GM21515 (cell line): ENCODE results near the gene FAM163B.
"Not testable (repeated sequence)": the region's sequence is repeated elsewhere in the genome, so short reads cannot be mapped to it uniquely, and the experiment has no call there.

Source experiments
- ATAC-seq: cut with Tn5 transposase; IDR thresholded peaks from one replicate; pipeline ENCODE4 v1.9.1; 2021; ENCODE audit not compliant: unreplicated experiment

FAM163B gene

DNA sequence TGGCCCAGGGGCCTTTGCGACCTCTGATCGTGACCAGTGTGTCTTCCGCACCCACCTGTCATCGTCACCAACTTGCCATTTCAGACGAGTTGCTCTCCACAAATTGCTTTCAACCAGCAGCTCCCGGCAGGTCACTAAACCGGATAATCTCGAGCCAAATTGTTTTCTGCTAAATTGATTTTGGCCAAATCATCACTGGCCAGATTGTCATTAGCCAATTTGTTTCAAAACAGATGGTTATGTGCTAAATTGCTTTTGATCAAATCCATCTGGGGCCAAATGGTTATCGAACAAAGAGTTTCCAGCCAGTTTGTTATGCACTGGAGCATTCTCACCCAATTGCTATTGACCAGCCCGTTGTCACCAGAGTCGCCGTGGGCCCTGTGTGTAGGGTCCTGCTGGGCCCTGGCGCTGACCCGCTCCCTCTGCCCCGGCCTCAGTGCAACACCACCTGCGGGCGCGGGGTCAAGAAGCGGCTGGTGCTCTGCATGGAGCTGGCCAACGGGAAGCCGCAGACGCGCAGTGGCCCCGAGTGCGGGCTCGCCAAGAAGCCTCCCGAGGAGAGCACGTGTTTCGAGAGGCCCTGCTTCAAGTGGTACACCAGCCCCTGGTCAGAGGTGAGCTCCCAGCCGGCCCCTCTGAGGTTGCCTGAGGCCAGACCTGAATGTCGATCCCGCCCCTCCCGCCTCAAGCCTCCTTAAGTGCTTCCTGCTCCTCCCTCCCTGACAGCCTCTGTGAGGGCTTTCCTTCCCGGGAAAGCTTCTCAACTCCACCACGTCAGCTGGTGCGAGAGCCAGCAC lies 39.1 kb downstream of the FAM163B start:
- no peak for ATAC-seq

DNA sequence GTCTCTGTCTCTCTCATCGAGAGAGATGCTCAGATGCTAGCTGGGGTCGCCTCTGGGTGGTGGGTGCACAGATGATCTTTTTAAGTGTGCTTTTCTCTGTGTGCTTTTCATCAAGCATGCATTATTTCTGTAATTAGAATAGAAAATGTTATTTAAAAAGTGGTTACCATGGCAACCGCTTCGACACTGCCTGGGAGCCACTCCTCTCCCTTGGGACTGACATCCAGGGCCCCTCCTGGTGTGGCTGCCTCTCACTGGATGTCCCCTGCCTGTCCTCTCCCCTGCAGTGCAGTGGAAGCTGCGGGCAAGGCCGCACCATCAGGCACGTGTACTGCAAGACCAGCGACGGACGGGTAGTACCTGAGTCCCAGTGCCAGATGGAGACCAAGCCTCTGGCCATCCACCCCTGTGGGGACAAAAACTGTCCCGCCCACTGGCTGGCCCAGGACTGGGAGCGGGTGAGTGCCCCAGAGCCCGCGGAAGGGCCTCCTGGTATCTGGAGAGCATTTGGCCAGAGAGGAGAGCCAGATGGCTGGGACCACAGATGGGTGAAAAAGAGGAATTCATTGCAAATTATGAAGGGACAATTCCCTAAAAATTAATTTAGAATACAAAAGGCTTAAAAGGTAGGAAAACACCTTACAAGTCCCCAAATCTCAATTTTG lies 39.9 kb downstream of the FAM163B start:
- no peak for ATAC-seq

DNA sequence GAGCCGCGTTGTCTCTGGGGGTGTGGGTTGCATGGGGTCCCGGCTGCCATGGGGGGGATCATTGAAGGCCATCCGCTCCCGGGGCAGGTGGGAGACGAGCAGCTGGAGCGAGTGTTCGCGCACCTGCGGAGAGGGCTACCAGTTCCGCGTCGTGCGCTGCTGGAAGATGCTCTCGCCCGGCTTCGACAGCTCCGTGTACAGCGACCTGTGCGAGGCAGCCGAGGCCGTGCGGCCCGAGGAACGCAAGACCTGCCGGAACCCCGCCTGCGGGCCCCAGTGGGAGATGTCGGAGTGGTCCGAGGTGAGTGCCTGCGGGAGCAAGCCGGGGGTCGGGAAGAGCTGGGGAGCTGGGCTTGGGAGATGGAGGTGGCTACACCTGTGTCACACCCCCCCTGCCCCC lies 41.0 kb downstream of the FAM163B start:
- no peak for ATAC-seq

DNA sequence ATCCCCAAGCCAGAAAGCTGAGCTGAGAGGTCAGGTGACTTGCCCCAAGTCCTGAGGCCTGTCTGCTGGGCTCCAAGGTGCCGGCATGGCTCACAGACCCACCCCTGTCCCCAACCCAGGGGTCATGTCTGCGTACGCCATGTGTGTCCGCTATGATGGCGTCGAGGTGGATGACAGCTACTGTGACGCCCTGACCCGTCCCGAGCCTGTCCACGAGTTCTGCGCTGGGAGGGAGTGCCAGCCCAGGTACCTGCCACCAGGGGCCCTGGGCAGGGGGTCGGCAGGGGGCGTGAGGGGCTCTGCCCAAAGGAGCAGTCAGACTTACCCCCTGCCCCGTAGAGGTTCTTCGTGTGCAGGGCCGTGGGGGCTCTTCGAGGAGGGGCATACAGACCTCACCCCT lies 42.4 kb downstream of the FAM163B start:
- ATAC-seq: no peak

DNA sequence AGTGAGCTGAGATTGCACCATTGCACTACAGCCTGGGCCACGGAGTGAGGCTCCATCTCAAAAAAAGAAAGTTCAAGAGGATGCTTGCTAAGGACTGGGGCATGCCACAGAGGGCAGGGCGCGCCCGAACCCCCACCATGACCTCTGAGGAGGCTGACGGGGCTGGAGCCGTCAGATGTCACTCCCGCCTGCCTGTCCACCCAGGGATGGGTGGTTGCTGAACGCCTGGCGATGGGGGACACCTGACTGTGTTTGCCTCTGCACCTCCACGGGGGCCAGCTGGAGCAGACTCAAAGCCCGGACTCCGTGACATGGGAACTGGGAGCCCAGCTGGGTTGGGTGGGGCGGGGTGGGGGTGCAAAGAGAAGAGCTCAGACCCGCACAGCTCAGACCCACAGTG lies 42.8 kb downstream of the FAM163B start:
- no peak for ATAC-seq

DNA sequence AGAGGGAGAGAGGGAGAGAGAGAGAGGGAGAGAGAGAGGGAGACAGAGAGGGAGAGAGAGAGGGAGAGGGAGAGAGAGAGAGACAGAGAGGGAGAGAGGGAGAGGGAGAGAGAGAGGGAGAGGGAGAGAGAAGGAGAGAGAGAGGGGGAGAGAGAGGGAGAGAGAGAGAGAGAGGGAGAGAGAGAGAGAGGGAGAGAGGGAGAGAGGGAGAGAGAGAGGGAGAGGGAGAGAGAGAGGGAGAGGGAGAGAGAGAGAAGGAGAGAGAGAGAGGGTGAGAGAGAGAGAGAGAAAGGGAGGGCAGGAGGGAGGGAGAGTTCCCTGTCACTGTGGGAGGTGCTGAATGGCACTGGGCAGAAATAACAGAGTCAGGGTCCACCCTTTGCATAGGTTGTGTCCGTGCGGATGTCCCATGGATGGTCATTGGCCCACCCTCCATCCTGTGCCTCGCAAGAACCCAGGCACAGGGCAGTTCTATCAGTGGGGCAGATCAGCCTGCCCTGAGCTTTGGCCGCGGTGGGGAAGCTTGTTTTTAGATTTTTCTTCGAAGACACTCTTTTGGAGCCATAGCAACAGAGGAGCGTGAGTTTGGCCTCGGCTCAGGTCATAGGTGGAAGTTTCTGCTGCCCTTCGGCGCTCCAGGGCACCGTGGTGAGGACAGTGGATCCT lies 44.6 kb downstream of the FAM163B start:
- no peak for ATAC-seq

DNA sequence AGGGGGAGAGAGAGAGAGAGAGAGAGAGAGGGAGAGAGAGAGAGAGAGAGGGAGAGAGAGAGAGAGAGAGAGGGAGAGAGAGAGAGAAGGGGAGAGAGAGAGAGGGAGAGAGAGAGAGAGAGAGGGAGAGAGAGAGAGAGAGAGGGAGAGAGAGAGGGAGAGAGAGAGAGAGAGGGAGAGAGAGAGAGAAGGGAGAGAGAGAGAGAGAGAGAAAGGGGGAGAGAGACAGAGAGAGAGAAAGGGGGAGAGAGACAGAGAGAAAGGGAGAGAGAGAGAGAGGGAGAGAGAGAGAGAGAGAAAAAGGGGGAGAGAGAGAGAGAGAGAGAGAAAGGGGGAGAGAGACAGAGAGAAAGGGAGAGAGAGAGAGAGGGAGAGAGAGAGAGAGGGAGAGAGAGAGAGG lies 45.4 kb downstream of the FAM163B start:
- ATAC-seq: not testable (repeated sequence)

DNA sequence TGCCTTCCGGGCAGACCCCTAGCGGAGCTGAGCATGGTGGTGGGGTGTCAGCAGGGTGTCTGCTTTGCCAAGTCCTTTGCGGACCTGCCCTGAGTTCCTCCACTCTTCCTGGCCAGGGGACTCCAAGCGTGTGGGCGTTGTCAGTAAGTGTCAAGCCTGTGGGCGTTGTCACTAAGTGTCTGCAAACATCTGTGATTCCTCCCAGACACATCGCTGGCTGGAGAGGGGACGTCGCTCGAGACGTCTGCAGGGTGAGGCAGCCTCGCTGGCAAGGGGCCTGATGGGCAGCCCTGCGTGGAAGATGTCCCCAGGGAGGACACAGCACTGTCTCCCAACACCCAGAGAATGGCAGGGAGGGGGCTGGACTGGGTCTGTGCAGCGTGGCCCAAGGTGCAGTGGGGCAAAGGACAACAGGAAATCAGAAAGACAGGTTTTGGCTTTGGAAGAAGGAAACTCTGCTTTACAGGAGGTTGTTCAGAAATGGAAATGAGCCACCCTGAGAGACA lies 45.8 kb downstream of the FAM163B start:
- no peak for ATAC-seq

DNA sequence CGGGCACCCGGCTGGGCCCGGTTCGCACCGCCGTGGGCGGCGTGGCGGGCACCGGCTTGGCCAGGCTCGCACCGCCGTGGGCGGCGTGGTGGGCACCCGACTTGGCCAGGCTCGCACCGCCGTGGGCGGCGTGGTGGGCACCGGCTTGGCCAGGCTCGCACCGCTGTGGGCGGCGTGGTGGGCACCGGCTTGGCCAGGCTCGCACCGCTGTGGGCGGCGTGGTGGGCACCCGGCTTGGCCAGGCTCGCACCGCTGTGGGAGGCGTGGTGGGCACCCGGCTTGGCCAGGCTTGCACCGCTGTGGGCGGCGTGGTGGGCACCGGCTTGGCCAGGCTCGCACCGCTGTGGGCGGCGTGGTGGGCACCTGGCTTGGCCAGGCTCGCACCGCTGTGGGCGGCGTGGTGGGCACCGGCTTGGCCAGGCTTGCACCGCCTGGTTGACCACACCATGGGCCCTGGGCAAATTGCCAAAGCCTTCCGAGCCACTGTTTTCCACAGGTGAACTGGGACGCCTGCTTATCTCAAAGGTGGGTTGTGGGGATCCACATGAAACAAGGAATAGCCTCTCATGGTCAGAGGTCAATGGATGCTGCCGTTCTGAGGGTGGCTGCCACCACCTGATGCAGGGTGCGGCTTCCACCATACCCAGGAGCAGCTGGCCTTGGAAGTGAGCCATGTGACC lies 46.4 kb downstream of the FAM163B start:
- ATAC-seq: no peak

DNA sequence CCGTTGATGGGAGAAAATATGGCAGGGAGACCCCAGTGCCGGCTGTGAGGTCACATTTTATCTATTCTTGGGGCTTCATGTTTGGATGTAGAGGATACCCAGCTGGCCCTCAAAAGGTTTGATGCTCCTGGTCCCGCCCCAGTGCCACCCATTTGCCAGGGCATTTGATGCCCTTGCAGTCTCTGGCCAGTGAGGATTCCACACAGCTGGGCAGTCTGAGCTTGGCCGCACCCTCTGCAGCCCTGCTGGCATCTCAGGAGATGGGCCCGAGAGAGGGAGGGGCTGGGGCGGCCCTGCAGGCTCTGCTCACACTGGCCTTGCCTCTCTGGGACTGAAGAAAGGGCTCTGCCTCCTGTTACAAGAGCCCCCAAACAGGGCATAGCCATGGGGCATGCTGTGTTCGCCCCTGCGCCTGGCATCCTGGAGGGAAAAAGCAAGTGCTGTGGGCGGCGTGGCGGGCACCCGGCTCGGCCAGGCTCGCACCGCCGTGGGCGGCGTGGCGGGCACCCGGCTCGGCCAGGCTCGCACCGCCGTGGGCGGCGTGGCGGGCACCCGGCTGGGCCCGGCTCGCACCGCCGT lies 47.1 kb downstream of the FAM163B start:
- no peak for ATAC-seq

DNA sequence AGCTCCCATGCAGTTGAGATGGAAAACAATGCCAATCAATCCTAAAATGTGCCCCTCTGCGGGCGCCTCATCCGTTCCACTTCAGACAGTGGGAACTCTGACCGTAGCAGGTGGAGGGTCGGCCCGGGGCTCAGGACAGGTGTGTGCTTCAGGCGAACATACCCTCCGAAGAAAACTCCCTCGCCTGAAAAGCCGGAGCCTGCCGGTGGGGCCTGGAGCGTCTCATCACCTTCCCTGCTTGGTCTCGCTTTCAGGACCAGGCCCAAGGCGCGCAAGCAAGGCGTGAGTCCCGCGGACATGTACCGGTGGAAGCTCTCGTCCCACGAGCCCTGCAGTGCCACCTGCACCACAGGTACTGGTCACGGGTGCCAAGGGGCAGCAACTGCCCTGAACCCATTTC lies 48.2 kb downstream of the FAM163B start:
- no peak for ATAC-seq

DNA sequence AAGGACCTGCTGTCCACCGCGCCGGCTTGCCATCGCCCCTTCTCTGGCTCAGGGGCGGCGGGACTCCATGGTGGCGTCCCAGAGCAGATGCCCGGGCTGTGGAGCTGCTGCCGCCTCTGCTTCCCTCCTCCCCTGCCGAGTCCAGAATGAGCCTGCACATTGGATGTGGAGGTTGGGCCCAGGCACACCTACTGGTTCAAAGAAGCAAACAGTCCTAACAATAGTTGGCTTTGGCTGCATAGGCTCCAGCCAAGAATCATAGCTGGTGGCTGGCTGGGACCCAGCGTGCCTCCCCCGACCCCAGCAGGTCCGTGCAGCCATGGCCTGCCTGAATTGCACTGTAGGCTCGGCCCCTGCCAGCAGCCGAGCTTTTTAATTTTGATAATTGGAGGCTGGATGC lies 48.9 kb downstream of the FAM163B start:
- ATAC-seq: no peak

DNA sequence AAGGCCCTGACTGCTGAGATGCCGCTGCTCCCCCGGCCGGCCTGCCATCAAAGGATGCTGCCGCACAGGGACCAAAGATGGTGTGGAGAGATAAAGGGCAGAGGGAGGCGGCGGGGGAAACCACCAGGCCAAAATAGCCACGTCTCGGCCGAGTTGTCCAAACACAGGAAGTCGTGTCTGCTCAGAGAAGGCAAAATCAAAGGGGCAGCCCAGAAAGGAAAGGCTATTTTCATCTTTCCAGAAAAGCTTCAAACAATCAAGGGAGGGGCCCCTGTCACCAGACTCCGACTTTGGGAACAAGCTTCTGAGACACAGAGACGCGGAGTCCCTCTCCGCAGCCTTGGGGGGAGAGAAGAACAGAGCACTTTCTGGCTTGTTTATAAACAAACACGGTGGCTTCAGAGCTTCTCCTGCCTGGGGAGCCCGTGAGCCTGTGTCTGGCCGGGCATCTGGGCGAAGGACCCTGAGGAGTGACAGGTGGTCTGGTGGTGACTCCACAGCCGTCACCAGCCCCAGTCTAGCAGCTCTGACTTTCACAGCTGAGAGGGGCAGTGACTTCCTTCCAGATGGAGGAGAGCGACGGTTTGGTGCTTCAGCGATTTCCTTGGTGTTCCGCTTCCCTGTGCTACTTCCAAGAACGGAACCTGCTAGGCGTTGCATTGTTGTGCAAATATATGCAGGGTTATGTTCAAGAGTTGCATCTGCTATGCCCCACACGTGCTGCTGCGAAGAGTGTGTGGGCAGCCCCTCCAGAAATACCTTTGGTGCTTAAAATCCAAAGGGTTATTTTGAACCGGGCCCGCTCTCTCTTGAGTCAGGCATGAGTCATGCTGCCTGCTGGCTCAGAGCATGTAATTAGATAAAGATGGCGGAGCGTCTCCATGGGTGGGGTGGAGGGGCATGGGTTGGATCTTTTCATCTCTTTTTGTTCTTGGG lies 50.7 kb downstream of the FAM163B start:
- ATAC-seq: no peak

DNA sequence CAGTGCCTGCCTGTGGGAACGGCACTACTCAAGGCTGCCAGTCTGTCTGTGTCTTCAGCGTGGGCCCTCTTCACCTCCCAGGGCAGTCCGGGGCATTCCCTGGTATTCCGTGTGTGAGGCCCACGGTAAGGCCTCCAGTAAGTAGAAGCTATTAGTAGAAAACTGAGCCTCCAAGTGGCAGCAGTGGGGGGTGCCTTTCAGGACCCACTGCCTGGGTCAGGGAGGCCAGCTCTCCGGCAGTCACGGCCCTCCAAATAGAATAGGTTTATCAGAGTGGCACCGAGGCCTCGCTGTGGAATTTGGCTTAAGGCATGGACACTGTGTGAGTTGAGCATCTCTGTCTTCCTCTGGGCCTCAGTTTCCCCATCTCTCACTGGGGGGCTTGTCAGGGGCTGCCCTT lies 51.6 kb downstream of the FAM163B start:
- no peak for ATAC-seq

DNA sequence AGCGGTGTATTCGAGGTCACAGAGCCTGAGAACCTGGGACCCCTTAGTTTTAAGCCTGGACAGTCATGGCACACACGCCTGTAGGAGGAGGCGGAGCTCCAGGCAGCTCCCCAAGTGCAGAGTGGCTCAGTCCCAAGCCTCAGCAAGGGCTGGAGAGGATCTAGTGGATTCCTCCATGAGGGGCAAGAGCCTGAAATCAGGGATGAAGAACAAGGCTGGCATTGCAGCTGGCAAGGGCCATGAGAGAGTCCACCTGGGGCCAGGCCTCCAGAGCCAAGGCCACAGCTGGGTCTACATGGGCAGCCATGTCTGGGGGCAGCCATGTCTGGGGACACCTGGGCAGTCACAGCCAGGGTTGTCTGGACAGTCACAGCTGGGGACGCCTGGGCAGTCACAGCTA lies 52.8 kb downstream of the FAM163B start:
- ATAC-seq: no peak

DNA sequence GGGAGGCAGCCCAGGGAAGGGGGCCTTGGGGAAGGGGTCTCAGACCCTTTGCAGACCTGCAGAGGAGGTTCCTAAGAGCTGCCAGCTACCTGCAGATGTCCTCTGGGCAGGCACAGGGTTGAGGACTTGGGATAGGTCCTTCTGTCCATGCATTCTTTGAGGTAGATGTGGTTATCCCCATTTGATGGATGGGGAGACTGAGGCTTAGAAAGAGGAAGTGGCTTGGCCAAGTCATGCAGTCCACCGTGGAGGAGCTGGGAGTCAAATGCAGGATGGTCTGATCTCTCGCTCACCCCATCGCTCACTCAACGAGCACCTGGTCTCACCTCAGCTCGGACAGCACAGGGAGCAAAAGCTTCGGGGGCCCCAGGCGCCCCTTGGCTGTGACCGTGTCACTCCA lies 54.5 kb downstream of the FAM163B start:
- no peak for ATAC-seq

DNA sequence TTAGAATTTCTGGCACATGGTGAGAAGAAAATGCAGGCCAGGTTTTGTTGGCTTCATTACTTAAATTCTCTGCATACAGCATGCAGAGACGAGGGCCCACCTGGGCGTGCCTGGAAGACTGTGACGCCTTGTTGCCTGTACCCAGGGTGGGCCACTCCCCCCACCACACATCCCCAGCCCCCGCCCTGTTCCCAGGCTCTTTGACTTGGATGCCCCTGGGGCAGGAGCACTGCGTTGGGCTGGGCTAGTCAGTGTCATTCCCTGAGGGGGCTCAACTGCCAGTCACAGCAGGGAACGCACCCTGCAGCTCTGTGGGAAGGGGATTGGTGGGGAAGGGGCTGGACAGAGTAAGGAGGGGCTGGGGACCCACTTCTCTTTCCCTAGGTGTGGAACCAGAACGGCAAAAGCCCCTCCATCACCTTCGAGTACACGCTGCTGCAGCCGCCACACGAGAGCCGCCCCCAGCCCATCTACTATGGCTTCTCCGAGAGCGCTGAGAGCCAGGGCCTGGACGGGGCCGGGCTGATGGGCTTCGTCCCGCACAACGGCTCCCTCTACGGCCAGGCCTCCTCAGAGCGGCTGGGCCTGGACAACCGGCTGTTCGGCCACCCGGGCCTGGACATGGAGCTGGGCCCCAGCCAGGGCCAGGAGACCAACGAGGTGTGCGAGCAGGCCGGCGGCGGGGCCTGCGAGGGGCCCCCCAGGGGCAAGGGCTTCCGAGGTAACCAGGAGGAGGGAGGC lies 55.0 kb downstream of the FAM163B start:
- no peak for ATAC-seq

DNA sequence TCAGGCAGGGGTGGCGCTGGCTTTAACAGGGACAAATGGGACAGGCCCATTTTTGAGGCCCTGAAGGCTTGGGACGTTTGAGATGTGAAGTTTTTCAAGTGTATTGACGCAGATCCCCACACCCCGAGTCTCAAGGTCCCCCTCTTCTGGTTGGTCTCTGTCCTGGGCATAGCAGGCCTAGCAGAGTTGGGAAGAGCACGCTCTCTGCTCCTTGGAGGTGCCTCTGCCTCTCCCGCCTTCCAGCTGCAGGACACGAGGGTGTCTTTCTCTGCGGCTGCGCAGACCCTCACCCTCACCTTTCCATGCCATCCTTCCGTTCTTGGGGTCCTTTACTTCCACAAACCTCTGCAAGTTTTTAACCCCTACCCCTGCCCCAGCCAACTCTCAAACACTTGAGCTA lies 56.1 kb downstream of the FAM163B start:
- no peak for ATAC-seq

DNA sequence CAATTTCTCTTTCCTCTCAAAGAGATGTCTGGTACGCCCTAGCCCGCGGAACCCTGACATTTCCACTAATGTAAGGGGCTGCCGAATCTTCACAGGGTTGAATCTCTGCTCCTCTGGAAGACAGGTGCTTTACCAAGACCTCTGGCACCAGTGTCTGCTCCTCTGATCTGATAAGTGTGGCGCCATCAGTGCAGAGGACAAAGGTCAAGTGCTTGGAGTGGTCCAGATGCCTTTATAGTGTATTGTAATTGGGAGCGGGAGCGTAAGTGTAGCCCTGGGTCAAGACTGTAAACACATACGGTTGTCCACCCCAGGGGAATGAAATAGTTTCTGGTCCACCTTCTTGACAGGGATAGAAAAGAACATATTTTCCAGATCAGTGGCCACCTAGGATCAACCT lies 57.0 kb downstream of the FAM163B start:
- no peak for ATAC-seq
